Body of pancreas (tissue), 4 donors: ENCODE data around the gene GLIPR1.

Source experiments
- POLR2A ChIP-seq, 3 donors: fragments of 450-650 bp; IDR thresholded peaks; one replicate each; pipeline ENCODE4 v1.6.1; 2016; ENCODE audit warnings: antibody characterized with exemption in 3 of 3, mild to moderate bottlenecking in 2 of 3
- TF ChIP-seq, protein P1 (sequence below), 7 experiments: fragments of 450-650 bp in 4 of 7; fragments of 200-600 bp in 3 of 7; sonication (generic) in 3 of 7; IDR thresholded peaks; one replicate each; pipeline ENCODE4 v1.5.1; 2016 to 2019; ENCODE audit warnings: antibody characterized with exemption in 7 of 7

DNA sequence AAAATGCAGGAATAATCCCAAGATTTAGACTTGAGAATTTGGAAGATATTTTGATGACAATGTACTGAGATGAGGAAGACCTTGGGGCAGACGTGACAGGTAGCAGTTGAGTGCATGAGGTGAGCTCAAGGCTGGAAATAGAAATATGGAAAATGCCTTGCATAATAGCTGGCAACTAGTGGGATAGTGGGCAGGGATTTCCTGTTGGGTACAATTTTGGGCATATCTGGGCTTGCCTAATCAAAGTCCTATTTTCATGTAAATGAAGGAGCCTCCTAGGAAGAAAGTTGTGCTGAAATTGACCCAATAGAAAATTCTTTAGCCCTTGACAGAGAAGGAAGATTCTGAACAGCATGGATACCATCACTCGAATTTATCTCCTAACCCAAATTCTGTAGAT lies 6.4 kb upstream of the GLIPR1 start:
- TF ChIP-seq POLR2A (IDR thresholded peaks at IDR 0.05): no peak
- TF ChIP-seq, protein P1, sequence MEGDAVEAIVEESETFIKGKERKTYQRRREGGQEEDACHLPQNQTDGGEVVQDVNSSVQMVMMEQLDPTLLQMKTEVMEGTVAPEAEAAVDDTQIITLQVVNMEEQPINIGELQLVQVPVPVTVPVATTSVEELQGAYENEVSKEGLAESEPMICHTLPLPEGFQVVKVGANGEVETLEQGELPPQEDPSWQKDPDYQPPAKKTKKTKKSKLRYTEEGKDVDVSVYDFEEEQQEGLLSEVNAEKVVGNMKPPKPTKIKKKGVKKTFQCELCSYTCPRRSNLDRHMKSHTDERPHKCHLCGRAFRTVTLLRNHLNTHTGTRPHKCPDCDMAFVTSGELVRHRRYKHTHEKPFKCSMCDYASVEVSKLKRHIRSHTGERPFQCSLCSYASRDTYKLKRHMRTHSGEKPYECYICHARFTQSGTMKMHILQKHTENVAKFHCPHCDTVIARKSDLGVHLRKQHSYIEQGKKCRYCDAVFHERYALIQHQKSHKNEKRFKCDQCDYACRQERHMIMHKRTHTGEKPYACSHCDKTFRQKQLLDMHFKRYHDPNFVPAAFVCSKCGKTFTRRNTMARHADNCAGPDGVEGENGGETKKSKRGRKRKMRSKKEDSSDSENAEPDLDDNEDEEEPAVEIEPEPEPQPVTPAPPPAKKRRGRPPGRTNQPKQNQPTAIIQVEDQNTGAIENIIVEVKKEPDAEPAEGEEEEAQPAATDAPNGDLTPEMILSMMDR (IDR thresholded peaks at IDR 0.05): no peak
